NCI-H2081 (cell line): Measurements from ENCODE around the gene DYDC2.

Experiments used
- DNase-seq, 2 experiments: peaks; one replicate each; lab custom pipeline; 2025; lab: John Stamatoyannopoulos, UW

DYDC2 gene

GRCh38 chr10:80371467-80371866 is 14.9 kb downstream of the DYDC2 start:
- no peak for DNase-seq

DNA sequence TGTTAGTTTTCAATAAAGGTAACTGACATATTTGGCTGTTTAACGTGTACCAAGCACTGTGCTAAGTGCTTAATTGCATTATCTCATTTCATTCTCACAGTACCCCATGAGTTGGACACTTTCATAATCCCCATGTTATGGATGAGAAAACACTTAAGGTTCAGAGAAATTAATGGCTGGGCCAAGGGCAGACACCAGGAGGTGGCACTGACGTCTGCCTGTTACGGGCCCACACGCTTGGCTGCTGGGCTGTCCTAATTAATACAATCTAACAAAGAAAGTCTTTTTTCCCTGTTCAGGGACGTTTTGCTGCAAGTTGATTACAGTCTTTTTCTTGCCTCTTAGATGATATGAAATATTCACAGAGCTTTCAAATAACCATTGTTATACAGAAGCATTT is 16.1 kb downstream of the DYDC2 start:
- DNase-seq, result no peak

GRCh38 chr10:80373502-80373901 is 16.9 kb downstream of the DYDC2 start:
- DNase-seq, result no peak

DNA sequence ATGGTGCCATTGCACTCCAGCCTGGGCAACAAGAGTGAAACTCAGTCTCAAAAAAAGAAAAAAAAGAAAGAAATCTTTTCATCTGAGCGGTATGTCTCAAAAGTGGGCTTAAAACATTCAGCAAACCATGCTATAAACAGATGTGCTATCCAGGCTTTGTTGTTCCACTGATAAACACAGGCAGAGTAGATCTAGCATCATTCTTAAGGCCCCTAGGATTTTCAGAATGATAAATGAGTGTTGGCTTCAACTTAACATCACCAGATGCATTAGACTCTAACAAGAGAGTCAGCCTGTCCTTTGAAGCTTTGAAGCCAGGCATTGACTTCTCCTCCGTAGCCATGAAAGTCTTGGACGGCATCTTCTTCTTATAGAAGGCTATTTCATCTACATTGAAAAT is 23.1 kb downstream of the DYDC2 start:
- DNase-seq, result no peak

GRCh38 chr10:80380185-80380584 is 23.6 kb downstream of the DYDC2 start:
- DNase-seq, result no peak

DNA sequence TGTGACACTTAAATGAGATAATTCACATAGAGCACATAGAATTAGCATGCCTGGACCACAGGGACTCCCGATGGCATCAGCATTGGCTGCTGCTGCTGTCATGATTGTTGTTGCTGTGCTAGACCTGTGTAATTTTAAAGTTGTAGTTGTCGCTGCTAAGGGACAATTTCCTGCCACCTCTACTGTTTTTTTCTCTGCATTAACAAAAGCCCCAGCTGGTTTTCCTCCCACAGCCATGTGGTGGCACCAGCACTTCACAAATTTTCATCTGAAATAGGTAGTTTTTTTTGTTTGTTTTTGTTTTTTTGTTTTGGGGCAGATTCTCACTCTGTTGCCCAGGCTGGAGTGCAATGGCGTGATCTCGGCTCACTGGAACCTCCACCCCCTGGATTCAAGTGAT is 26.4 kb downstream of the DYDC2 start:
- peak; percentile 8 to 48 for DNase-seq

GRCh38 chr10:80390740-80391139 is 34.2 kb downstream of the DYDC2 start:
- no peak for DNase-seq

DNA sequence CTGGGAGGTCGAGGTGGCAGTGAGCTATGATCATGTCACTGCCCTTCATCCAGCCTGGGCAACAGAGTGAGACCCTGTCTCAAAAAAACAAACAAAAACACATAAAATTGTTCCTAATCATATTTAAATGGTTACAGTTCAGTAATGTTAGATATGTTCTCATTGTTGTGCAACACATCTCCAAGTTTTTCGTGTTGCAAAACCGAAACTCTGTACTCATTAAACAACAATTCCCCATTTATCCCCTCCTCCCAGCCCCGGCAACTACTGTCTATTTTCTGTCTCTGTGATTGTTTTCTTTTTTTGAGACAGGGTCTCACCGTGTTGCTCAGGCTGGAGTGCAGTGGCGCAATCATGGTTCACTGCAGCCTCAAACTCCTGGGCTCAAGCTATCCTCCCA is 35.7 kb downstream of the DYDC2 start:
- DNase-seq, result no peak

DNA sequence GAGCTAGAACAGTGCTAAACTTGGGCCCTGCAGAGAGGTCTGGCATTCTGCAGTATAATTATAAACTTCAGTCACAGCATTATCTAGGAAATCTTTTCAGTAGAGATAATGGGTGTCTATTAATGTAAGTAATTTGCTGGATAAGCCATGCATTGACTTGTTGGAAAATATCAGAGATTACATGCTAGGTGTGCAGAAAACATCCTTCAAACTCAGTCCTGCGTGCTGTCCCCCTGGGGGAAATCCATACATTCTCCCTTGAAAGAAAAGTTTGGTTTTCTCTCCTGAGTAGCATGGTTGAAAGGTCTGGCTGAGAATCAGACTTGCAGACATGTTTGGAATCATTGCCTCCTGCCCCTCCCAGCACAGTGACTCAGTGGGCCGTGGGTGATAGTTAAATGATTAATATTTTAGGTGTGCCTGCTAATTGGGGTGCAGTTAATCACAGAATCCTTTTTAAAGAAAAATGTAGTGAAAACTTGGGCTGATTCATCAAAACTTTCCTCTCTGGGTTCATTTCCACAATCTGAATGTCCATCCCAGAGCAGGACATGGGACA is 37.9 kb downstream of the DYDC2 start:
- no peak for DNase-seq

DNA sequence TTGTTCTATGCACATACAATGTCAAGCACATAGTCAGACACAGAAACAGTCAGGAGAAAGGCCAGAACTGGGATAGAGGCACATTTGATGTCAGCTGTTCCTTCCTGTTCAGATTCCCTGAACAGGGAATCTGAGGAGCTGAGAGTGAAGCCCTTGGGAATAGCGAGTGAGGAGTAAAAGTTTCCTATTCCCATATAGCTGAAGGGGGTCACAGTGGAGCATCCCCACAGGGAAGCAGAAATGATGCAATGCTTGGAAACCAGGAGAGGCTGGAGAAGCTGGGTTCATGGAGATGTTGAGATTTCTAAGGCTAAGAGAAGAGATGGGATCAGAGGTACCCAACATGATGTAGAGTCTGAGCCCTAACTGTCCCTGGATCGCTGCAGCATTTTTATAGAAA is 40.4 kb downstream of the DYDC2 start:
- DNase-seq, result no peak

GRCh38 chr10:80400136-80400804 is 43.7 kb downstream of the DYDC2 start:
- no peak for DNase-seq

DNA sequence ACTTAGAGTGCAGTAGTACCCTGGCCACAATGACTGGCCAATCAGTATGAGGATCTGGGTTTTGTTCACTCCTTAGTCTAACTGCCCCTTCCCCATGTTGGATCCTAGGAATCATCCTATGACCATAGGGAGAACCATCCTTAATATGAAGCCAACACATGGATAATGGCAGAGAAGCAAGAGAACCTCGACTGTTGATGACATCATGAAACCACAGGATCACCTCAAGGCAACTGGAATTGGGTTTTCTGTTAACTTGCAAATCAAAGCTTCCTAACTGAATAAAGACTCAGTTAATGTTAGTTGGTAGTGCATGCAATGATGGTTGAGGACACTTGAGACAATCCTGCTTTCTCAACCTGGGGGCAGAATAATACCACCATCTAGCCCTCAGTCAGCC is 48.5 kb downstream of the DYDC2 start:
- DNase-seq, result no peak

GRCh38 chr10:80405626-80406025 is 49.0 kb downstream of the DYDC2 start:
- no peak for DNase-seq

- DNase-seq, result no peak
Measured at GRCh38 chr10:80406204-80406603, 49.6 kb downstream of the DYDC2 start.

DNA sequence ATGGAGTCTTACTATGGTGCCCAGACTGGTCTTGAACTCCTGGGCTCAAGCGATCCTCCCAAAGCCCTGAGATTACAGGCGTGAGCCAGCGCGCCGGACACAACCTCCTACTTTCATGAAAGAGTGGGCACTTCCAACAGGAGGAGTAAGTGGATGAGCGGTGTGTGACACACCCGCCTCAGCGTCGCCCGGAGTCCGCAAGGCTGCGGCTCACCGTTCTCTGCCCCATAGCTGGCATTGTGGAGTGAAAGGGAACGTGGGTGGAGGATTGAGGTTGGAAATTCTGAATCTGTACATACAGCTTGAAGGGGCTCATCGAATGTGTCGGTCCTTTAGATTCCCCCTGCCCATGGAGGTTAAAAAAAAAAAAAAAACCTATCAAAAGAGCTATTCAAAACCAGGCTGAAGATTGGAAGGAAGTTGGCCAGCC is 51.2 kb downstream of the DYDC2 start:
- DNase-seq, result peak in 1 of 2 experiments; percentile 9

GRCh38 chr10:80408242-80409101 is 51.9 kb downstream of the DYDC2 start, which contains the start of gene PRXL2A:
TSS of gene PRXL2A (plus strand) at chr10:80408551. CDS start at chr10:80420468, 11,917 bp downstream.
- DNase-seq, result peak; percentile 49 to 73

DNA sequence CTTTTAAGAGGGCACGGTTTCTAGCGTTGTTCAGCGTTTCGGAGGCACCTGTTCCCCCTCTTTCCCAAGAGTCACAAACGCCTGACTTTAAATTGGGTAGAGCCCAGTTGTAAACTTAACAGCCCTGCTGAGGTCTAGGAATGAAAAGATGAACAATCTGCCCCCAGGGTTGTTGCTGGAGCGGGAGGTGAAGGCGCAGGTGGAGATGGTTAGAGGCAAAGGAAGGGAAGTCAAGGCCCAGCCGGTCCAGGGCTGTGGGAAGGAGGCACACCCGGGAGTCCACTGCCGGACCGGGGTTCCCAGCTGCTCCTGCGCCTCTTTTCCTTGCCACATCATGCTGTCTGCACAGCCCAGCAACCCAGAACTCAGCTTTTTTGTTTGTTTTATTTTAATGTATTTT is 52.5 kb downstream of the DYDC2 start:
- DNase-seq, result no peak

DNA sequence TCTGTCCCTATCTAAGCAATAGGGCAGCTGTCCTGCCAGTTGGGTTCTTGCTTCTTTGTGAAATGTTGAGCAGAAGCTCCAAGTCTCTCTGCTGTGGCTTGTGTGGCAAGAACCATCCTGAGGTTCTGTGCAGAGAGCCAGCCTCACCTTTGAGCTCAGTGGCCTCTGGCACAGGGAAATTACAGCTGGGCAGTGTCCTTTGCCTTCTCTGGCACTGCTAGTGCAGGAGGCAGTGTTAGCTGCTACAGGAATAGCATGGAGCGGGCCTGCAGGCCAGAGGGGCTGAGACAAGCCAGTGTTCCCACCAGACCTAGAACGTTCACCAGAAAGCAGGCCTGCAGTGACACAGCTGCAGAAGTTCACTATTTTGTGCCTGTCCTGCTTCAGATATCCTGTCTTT is 53.5 kb downstream of the DYDC2 start:
- DNase-seq, result no peak

- no peak for DNase-seq
Measured at GRCh38 chr10:80410578-80411145, 54.1 kb downstream of the DYDC2 start.

DNA sequence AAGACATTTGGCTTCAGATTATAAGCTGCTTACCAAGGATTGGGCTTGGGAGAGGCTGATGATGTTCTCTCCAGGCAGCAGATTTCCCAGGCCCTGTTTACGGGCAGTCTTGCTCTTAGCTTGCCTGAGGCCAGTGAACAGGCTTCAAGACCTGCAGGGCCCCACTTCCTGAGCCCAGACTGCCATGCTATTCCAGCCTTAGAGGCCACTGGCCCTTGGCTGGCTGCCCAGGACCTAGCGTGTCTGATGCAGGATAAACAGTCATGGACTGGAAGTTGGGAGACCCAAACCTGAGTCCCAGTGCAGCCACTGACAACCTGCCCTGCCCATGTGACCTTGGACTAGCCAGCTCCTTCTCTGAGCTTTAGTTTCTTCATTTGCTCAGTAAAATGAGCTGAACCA is 54.7 kb downstream of the DYDC2 start:
- DNase-seq, result no peak

- DNase-seq, result no peak
Measured at GRCh38 chr10:80411681-80412220, 55.2 kb downstream of the DYDC2 start.

DNA sequence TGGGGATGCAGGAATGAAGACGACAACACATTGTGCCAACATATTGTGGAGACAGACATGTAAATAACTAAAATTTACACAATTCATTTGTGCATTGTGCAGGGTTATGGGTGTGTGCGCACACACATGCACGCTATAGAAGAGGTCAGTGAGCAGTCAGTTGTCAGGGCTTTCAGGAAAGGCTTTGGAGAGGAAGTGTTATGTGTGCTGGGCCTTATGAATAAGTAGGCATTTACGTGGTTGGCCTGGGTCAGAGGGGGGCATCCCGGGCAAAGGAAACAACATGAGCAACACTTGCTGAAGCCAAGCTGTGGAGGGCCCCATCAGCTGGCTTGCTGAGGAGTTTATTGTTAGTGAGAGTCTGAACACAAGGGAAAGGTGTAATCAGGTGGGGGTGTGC is 55.9 kb downstream of the DYDC2 start:
- no peak for DNase-seq
